Midbrain (tissue), 1 donor: ENCODE results near the gene HTR1B.

Source experiments
- DNase-seq: peaks from one replicate; lab custom pipeline; 2025; lab: John Stamatoyannopoulos, UW

Gene HTR1B

GRCh38 chr6:77455271-77455670 lies 8.0 kb downstream of the HTR1B start:
- DNase-seq = no peak

GRCh38 chr6:77454386-77454785 lies 8.9 kb downstream of the HTR1B start:
- DNase-seq = no peak

- DNase-seq = no peak
Measured at GRCh38 chr6:77451466-77451865, 11.8 kb downstream of the HTR1B start.

- no peak for DNase-seq
Measured at GRCh38 chr6:77450924-77451323, 12.4 kb downstream of the HTR1B start.

- no peak for DNase-seq
Measured at GRCh38 chr6:77448546-77448945, 14.7 kb downstream of the HTR1B start.

GRCh38 chr6:77447254-77447653 lies 16.0 kb downstream of the HTR1B start:
- DNase-seq = no peak

GRCh38 chr6:77446249-77446648 lies 17.0 kb downstream of the HTR1B start:
- DNase-seq = no peak

- no peak for DNase-seq
Measured at GRCh38 chr6:77445214-77445613, 18.1 kb downstream of the HTR1B start.

GRCh38 chr6:77440206-77440976 lies 22.9 kb downstream of the HTR1B start:
- no peak for DNase-seq

- DNase-seq = no peak
Measured at GRCh38 chr6:77433888-77434287, 29.4 kb downstream of the HTR1B start.

- DNase-seq = no peak
Measured at GRCh38 chr6:77430504-77430903, 32.8 kb downstream of the HTR1B start.

GRCh38 chr6:77425671-77426070 lies 37.6 kb downstream of the HTR1B start:
- DNase-seq = no peak

- no peak for DNase-seq
Measured at GRCh38 chr6:77425216-77425615, 38.1 kb downstream of the HTR1B start.

GRCh38 chr6:77424761-77425160 lies 38.5 kb downstream of the HTR1B start:
- no peak for DNase-seq

GRCh38 chr6:77416839-77417238 lies 46.5 kb downstream of the HTR1B start:
- no peak for DNase-seq

GRCh38 chr6:77415706-77416105 lies 47.6 kb downstream of the HTR1B start:
- no peak for DNase-seq
